Cardiac septum (tissue), 1 donor: ENCODE data around the gene APIP. TPM values are rescaled to one million over a fixed set of nuclear protein-coding genes. Genes with fewer than 3 reads are reported as not detected.

Source experiments
- DNase-seq: peaks from one replicate; pipeline ENCODE4 v3.0.0-alpha.2; 2020; ENCODE audit warnings: low spot score
- intact Hi-C: fragments of 100-400 bp; cut with DNase I; formaldehyde crosslinking; loops from one replicate; pipeline ENCODE4 v1.14.0; 2022
- long read RNA-seq: library from polyadenylated mRNA; unstranded; transcript quantifications from one replicate; pipeline ENCODE4 v2.0.0, GENCODE V29; 2021
- total RNA-seq: library from RNA; stranded (reverse); fragmentation: NEBNext Ultra II Directional; extraction: Animal tissue kit (Norgen Biotek cat#: 25700); gene quantifications from one replicate; pipeline ENCODE4 v1.2.1, GENCODE V29; 2021
- donor health status: DM: no; HTN: no; CAD: no.

Gene APIP
- 36.5 TPM for total RNA-seq
- long read RNA-seq, transcript APIP-201 (7 exons, 1,366 nt): major isoform, 27 of 39 reads
- long read RNA-seq, transcript APIP-202 (6 exons, 1,042 nt): minor isoform, 5 of 39 reads
- long read RNA-seq, partial matches to known transcripts: 2 of 39 reads
- long read RNA-seq, other reads (novel, unspliced or antisense): 5 of 39 reads

- intact Hi-C loops: loop anchor here (10.0 kb wide), 1 partner anchor 811 kb away; the partner anchor contains the start of gene NAT10
- DNase-seq: peak; percentile 99
Measured at GRCh38 chr11:34916015-34916842, at the start of gene APIP, which contains the start of gene PDHX. Gene APIP (minus strand): TSS chr11:34916379. CDS start chr11:34916284, 95 bp downstream. Gene PDHX (plus strand): TSS chr11:34916618. CDS start chr11:34916656, 38 bp downstream.

GRCh38 chr11:34964610-34965331, 48.6 kb upstream of the APIP start:
- no peak for DNase-seq
- intact Hi-C loops: no loop called here

GRCh38 chr11:34963351-34963750, 47.2 kb upstream of the APIP start:
- no peak for DNase-seq
- intact Hi-C loops: no loop called here

GRCh38 chr11:34962034-34962433, 45.9 kb upstream of the APIP start:
- intact Hi-C loops: no loop called here
- DNase-seq: no peak

- intact Hi-C loops: no loop called here
- DNase-seq: no peak
Measured at GRCh38 chr11:34960277-34960676, 44.1 kb upstream of the APIP start.

- DNase-seq: no peak
- intact Hi-C loops: no loop called here
Measured at GRCh38 chr11:34959770-34960169, 43.6 kb upstream of the APIP start.

- DNase-seq: no peak
- intact Hi-C loops: no loop called here
Measured at GRCh38 chr11:34957606-34958005, 41.4 kb upstream of the APIP start.

- intact Hi-C loops: no loop called here
- DNase-seq: no peak
Measured at GRCh38 chr11:34957206-34957605, 41.0 kb upstream of the APIP start.

- no peak for DNase-seq
- intact Hi-C loops: no loop called here
Measured at GRCh38 chr11:34953955-34954354, 37.8 kb upstream of the APIP start.

GRCh38 chr11:34948696-34949095, 32.5 kb upstream of the APIP start:
- intact Hi-C loops: no loop called here
- no peak for DNase-seq

GRCh38 chr11:34944692-34945091, 28.5 kb upstream of the APIP start:
- intact Hi-C loops: no loop called here
- no peak for DNase-seq

GRCh38 chr11:34941688-34942087, 25.5 kb upstream of the APIP start:
- intact Hi-C loops: no loop called here
- DNase-seq: no peak

GRCh38 chr11:34940026-34940677, 24.0 kb upstream of the APIP start:
- no peak for DNase-seq
- intact Hi-C loops: no loop called here

- intact Hi-C loops: loop anchor here (10.0 kb wide), 1 partner anchor 46 kb away; no protein-coding TSS in a partner anchor
Measured at GRCh38 chr11:34938611-34939010, 22.4 kb upstream of the APIP start.

GRCh38 chr11:34936945-34937629, 20.9 kb upstream of the APIP start:
- no peak for DNase-seq

More at GRCh38 chr11:34938611-34939010, 22.4 kb upstream of the APIP start:
- DNase-seq: no peak

GRCh38 chr11:34929794-34930763, 13.9 kb upstream of the APIP start:
- intact Hi-C loops: loop anchor here (5.0 to 10.0 kb wide), 3 partner anchors 55 to 377 kb away; no protein-coding TSS in a partner anchor
- no peak for DNase-seq

More at GRCh38 chr11:34936945-34937629, 20.9 kb upstream of the APIP start:
- intact Hi-C loops: loop anchor here (10.0 kb wide), 1 partner anchor 48 kb away; no protein-coding TSS in a partner anchor

- intact Hi-C loops: loop anchor here (5.0 kb wide), 2 partner anchors 308 to 378 kb away; no protein-coding TSS in a partner anchor
- no peak for DNase-seq
Measured at GRCh38 chr11:34928960-34929680, 12.9 kb upstream of the APIP start.
